Ovary (tissue), 3 donors: ENCODE data around the gene ARL5B.

Source experiments
- CTCF ChIP-seq, 3 donors: fragments of 450-650 bp in 2 of 3; fragments of 200-600 bp in 1 of 3; IDR thresholded peaks; one replicate each; pipeline versions ENCODE4 v1.5.1 to v1.8.0; 2016 to 2022; ENCODE audit warnings: antibody characterized with exemption in 3 of 3, mild to moderate bottlenecking in 1 of 3
- POLR2A ChIP-seq: fragments of 450-650 bp; IDR thresholded peaks from one replicate; pipeline ENCODE4 v1.6.1; 2017; ENCODE audit warnings: antibody characterized with exemption, mild to moderate bottlenecking, moderate library complexity
- donor health status: DM: no; HTN: no; CAD: no.

- TF ChIP-seq POLR2A (no peak), CTCF (IDR thresholded peaks at IDR 0.05) (no peak)
These were observed 38.4 kb upstream of the ARL5B start for GRCh38 chr10:18620856-18621255.
